ENCODE measurements around the gene PPCDC. TPM values are rescaled to one million over a fixed set of nuclear protein-coding genes. Genes with fewer than 3 reads are reported as not detected.

The PPCDC gene, protein sequence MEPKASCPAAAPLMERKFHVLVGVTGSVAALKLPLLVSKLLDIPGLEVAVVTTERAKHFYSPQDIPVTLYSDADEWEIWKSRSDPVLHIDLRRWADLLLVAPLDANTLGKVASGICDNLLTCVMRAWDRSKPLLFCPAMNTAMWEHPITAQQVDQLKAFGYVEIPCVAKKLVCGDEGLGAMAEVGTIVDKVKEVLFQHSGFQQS
- total RNA-seq (2014; rRNA removed; shearing (Covaris generic); ENCODE audit: low replicate concordance): 10.8 and 31.9 TPM in 2 replicates

GRCh38 chr15:75023181-75023871, at the start of gene PPCDC:
Gene PPCDC (plus strand): TSS chr15:75023590. CDS start chr15:75028319, 4,729 bp downstream.
- DNase-seq: peak; percentile 97
- Histone ChIP-seq H3K9me3 (no peaks in the 10 kb centered on the region), H3K4me3 (peak within 1 kb of the TSS; percentile 95), H3K27me3 (no peaks in the 10 kb centered on the region), H3K36me3 (peaks cover 10% of the 10 kb centered on the region)

DNA sequence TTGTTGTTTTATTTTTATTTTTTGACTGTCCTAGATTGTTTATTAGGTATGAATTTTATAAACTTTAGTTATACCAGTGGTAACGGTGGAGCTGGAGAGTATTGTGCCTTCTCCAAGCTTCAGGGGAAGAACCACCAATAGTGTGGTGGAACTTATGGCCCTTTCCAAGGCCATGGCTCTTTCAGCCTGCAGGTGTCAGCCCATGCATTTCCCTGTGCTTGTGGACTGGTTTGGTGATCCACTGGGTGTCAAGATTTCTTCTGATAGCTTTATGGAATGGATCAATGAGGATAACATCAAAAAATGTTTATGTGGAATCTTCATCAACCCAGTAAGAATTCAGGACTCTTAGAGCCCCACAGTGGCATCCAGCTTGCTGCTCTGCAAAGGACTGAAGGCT, 47.2 kb upstream of the PPCDC start:
- Histone ChIP-seq H3K27me3 (peaks cover 2% of the 10 kb centered on the region), H3K36me3 (no peaks in the 10 kb centered on the region), H3K4me3 (no peak overlapping the region), H3K9me3 (no peaks in the 10 kb centered on the region)
- no peak for DNase-seq

DNA sequence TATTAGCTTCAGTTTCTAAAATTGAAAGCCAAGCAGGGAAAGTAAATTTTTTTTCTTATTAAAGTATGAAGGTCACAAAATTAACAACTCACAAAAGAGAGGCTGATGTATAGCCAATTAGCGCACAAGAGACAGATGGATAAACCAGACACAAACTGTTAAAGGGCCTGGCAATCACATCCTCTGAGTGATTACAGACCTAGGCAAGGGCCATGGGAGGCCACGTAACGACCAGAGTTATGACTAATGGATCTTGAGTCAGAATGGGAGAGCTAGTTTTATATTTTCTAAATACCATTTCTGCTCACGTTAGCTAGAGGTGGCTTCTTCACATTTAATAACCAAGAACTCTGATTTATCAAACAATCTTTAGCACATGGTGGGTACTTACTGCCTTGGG, 45.8 kb upstream of the PPCDC start:
- Histone ChIP-seq H3K9me3 (no peaks in the 10 kb centered on the region), H3K27me3 (peaks cover 2% of the 10 kb centered on the region), H3K36me3 (no peaks in the 10 kb centered on the region), H3K4me3 (no peak overlapping the region)
- DNase-seq: no peak

- DNase-seq: no peak
- Histone ChIP-seq H3K9me3 (no peaks in the 10 kb centered on the region), H3K4me3 (no peak overlapping the region), H3K36me3 (no peaks in the 10 kb centered on the region), H3K27me3 (peaks cover 2% of the 10 kb centered on the region)
These were observed 45.3 kb upstream of the PPCDC start for GRCh38 chr15:74978077-74978476.

DNA sequence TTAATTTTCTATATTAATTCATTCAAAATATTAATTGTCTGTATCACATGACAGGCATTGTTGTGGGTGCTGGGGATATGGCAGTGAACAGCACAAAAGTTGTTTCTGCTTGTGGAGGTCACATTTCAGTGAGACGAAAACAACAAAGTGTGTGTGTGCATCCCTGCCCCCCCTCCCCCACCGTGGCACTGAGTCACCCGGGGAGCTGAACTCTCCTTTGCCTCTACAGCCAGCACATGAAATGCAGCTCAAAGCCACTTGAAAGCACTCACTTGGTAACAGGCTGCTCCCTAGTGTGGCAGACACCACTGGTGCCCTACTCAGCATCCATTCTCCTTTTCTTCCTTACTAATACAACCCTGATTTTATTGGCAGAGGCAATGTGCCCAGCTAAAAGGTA, 44.9 kb upstream of the PPCDC start:
- Histone ChIP-seq H3K4me3 (no peak overlapping the region), H3K36me3 (no peaks in the 10 kb centered on the region), H3K9me3 (no peaks in the 10 kb centered on the region), H3K27me3 (peaks cover 2% of the 10 kb centered on the region)
- DNase-seq: peak; percentile 35

GRCh38 chr15:74982183-74982582, 41.2 kb upstream of the PPCDC start:
- H3K9me3 ChIP-seq: no peaks in the 10 kb centered on the region
- H3K4me3 ChIP-seq: no peak overlapping the region
- H3K27me3 ChIP-seq: peaks cover 9% of the 10 kb centered on the region
- no peaks in the 10 kb centered on the region for H3K36me3 ChIP-seq
- no peak for DNase-seq

- Histone ChIP-seq H3K36me3 (no peaks in the 10 kb centered on the region), H3K27me3 (peaks cover 9% of the 10 kb centered on the region), H3K9me3 (no peaks in the 10 kb centered on the region), H3K4me3 (no peak overlapping the region)
- DNase-seq: peak; percentile 48
These were observed 39.6 kb upstream of the PPCDC start for GRCh38 chr15:74983725-74984231.

GRCh38 chr15:74988007-74988800, 35.2 kb upstream of the PPCDC start:
- peak; percentile 40 for DNase-seq
- Histone ChIP-seq H3K4me3 (no peak overlapping the region), H3K9me3 (no peaks in the 10 kb centered on the region), H3K36me3 (no peaks in the 10 kb centered on the region), H3K27me3 (peaks cover 18% of the 10 kb centered on the region)

GRCh38 chr15:74989527-74989926, 33.9 kb upstream of the PPCDC start:
- Histone ChIP-seq H3K4me3 (no peak overlapping the region), H3K9me3 (no peaks in the 10 kb centered on the region), H3K36me3 (no peaks in the 10 kb centered on the region), H3K27me3 (peaks cover 16% of the 10 kb centered on the region)
- DNase-seq: no peak

DNA sequence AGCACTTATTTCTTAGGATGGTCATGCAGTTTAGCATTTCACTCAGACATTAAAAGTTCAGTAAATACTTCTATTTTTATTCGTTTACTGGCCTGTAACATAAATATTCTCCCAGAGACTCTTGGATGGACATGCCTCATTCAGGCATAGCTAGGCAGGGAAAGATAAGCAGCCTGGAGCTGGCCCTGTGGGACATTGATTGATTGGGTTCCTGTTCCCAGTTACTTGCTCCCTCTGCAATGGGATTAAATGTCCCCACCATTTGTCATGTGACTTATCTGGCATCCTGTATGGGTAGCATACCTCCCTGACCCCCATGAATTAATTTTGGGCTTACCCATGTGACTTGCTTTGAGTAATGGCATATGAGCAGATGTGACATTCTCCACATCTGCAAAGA, 30.8 kb upstream of the PPCDC start:
- no peak overlapping the region for H3K4me3 ChIP-seq
- H3K27me3 ChIP-seq: peaks cover 9% of the 10 kb centered on the region
- no peaks in the 10 kb centered on the region for H3K9me3 ChIP-seq
- DNase-seq: no peak
- H3K36me3 ChIP-seq: no peaks in the 10 kb centered on the region

DNA sequence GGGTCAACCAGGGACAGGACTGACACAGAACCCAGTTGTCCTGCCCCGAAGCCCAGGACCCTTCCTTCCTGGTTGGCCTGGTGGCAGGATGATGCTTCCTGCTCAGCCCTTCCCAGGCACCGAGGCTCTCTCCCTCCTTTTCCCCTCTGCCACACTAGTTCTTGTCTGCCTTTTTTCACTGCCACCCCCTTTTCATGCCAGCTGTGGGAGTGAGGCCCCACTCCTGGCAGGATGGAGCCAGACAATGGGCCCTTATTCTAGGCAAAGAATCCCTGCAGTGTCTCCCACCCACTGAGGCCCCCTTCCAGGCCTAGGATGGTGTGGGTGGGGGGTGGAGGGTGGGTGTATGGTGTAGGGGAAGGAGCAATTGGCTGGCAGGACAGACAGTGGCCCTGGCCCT, 29.2 kb upstream of the PPCDC start:
- DNase-seq: no peak
- Histone ChIP-seq H3K36me3 (no peaks in the 10 kb centered on the region), H3K9me3 (no peaks in the 10 kb centered on the region), H3K4me3 (no peak overlapping the region), H3K27me3 (peaks cover 7% of the 10 kb centered on the region)

- H3K36me3 ChIP-seq: no peaks in the 10 kb centered on the region
- peak overlapping the region; percentile 29 for H3K4me3 ChIP-seq
- H3K9me3 ChIP-seq: no peaks in the 10 kb centered on the region
- H3K27me3 ChIP-seq: peaks cover 3% of the 10 kb centered on the region
- no peak for DNase-seq
These were observed 28.7 kb upstream of the PPCDC start for GRCh38 chr15:74994685-74995084.

GRCh38 chr15:74995182-74995778, 28.1 kb upstream of the PPCDC start, which contains the start of gene SCAMP5:
Gene SCAMP5 (plus strand): TSS chr15:74995563. CDS start chr15:75011840, 16,277 bp downstream.
- DNase-seq: peak; percentile 95
- peak within 1 kb of the TSS; percentile 61 for H3K4me3 ChIP-seq
- peaks cover 3% of the 10 kb centered on the region for H3K27me3 ChIP-seq
- no peaks in the 10 kb centered on the region for H3K36me3 ChIP-seq
- no peaks in the 10 kb centered on the region for H3K9me3 ChIP-seq

DNA sequence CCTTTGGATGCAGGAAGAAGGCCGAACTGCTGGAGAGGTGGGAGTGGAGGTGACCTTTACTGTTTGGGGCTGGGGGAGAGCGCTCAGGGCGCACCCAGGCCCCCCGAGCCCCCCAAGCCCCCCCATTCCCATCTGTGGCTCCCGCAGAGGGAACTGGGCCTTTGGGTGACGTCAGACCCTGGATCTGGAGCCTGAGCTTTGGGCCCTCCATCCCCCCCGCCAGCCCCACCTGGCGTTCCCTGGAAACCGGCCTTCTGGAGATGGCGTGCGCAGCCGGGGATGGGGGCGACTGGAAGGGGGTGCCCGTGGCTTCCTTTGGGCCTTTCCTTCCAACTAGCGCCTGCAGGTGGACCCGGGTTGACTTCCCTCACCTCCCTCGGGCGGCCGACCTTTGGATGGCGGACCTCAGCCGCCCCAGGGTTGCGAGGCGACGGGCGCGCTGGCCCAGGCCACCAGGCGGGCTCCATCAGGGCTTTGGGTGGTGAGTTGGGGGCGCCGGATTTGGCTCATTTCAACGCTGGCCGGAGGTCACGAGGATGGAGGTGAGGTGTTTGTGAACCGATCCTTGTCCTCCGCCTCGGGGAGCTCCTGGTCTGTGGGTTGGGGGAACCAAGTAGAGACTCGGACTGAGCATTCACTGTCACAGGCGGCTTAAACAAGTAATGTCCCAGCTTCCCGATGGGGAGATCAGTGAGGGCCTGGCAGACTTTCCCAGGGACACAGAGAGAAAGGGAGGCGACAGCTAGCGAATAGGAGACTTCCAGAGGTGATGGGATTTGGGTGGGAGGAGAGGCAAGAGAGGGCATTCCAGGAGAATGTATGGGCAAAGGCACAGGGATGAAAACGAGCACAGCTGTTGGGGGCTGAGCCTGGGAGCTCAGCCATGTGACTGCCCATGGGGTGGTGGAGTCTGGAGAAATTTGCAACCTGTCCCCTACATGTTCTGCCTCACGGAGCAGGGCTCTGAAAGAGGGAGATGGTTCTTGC, 27.3 kb upstream of the PPCDC start:
- no peaks in the 10 kb centered on the region for H3K9me3 ChIP-seq
- no peak for DNase-seq
- H3K27me3 ChIP-seq: peaks cover 3% of the 10 kb centered on the region
- H3K4me3 ChIP-seq: peak overlapping the region; percentile 61
- H3K36me3 ChIP-seq: no peaks in the 10 kb centered on the region

GRCh38 chr15:74997141-74997540, 26.2 kb upstream of the PPCDC start:
- Histone ChIP-seq H3K36me3 (no peaks in the 10 kb centered on the region), H3K27me3 (no peaks in the 10 kb centered on the region; the same call in none of the 2 replicates), H3K9me3 (no peaks in the 10 kb centered on the region), H3K4me3 (no peak overlapping the region)
- no peak for DNase-seq

GRCh38 chr15:74997543-74997942, 25.8 kb upstream of the PPCDC start:
- H3K4me3 ChIP-seq: no peak overlapping the region
- no peak for DNase-seq
- no peaks in the 10 kb centered on the region for H3K36me3 ChIP-seq
- no peaks in the 10 kb centered on the region; the same call in none of the 2 replicates for H3K27me3 ChIP-seq
- H3K9me3 ChIP-seq: no peaks in the 10 kb centered on the region
